Dermis blood vessel endothelial cell (primary cell): Measurements from ENCODE around the gene CIB4. TPM values are rescaled to one million over a fixed set of nuclear protein-coding genes. Genes with fewer than 3 reads are reported as not detected.

Experiments
- DNase-seq: peaks from one replicate; pipeline ENCODE4 v3.0.0; 2010
- total RNA-seq: library from RNA; depleted of rRNA; stranded (reverse); fragments of >200 nt; gene quantifications from 2 replicates; pipeline ENCODE4 v1.2.3, GENCODE V29; 2014

Gene CIB4
- total RNA-seq, 1 donor from 2014 or later = not detected

DNA sequence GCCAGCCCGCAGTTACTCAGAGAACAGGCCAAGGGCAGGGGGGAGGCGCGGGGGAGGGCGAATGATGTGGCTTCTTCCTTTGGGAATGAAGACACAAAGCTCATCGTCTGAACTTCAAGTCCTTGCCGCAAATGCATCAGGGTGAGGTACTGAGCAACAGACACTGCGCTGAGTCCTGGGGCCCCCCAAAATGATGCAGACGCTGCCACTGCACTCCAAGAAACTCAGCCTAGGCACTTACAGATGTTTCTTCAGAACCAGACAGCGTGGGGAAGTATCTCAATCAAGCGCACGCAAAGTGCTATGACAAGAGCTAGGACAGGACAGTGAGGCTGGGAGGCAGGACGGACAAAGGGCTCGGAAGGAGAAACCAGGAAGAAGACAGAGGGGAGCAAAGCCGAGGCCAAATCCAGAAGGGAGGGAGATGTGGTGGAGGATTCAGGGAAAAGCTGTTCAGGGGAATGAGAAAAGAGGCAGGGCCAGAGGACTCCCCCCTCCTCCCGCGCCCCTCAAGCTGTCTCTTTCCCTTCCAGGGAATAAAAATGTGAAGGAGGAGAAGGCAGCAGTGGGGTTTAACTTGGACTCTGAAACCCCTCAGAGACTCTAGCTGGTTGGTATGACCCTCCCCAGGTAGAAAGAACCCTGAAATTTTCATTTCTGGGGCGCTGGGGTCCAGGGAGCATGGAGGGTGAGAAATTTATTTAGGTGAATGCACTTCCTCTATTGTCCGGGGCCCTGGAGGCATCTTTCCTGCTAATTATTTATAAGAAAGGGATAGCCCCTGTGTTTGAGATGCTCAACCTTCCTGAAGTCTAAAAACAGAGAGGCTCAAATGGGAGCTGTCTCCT is 34.9 kb downstream of the CIB4 start:
- DNase-seq = no peak

DNA sequence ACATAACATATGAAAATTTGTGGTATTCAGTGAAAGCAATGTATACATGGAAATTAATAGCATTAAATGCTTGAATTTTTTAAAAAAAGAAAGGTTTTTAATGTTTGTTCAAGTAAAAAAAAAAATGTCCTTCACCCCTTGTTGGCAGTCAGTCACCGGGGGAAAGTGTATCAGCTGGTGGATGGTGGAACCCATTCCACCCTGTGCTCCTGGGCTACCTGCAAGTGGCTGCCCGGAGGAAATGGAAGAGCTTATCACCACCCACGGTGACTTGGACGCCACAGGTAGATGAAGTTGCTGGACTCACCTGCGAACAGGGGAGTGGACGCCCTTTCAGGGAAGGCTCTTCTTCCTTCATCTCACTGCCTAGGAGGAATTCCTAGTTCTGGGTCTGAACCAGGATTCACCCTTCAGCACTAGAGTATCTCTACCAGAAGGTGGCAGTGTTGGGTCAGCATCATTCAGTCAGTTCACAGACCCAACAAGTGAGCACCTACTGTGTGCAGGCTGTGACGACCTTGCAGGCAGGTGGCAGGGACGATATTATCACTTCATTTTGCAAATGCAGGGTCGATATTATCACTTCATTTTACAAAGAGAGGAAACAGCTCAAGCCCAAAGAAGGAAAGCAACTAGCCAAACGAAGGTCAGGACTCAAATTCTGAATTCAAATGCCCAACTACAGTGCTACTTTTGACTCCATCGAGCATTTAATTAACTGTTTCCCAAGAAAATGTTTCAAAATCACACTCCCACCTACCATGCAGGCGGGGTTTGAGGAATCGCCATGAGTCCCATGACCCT is 35.8 kb downstream of the CIB4 start:
- peak; percentile 73 for DNase-seq

DNA sequence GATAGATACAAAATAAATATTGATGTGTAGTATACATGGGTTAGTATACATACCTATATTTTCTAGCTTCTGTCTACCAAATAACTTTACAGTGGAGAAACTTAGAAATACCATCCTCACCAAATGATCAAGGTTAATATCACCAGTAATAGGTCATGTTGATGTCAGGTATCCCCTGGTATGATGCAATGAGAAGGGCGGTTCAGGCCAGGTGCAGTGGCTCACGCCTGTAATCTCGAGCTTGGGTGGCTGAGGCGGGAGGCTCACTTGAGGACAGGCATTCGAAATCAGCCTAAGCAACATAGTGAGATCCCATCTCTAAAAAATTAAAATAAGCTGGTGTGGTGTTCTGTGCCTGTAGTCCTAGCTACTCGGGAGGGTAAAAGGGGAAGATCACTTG is 38.6 kb downstream of the CIB4 start:
- DNase-seq = no peak

GRCh38 chr2:26599387-26599786 is 41.8 kb downstream of the CIB4 start:
- no peak for DNase-seq

DNA sequence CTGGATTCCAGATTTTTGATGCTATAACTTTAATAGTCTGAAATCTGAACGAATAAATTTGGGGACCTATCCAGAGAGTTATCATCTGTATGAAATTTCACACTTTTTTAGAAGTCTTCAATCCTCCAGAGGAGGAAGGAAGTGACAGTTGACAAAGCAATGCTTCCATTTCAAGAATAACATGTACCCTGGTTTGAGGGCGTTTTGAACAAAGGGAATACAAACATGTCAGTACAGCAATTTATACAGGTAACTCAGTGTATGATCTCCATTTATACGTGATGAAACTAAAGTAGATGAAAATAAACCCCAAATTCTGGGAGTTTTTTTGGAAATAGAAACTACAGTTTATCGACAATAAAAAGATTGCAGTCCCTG is 42.2 kb downstream of the CIB4 start:
- no peak for DNase-seq

GRCh38 chr2:26598336-26598995 is 42.7 kb downstream of the CIB4 start:
- DNase-seq = no peak

DNA sequence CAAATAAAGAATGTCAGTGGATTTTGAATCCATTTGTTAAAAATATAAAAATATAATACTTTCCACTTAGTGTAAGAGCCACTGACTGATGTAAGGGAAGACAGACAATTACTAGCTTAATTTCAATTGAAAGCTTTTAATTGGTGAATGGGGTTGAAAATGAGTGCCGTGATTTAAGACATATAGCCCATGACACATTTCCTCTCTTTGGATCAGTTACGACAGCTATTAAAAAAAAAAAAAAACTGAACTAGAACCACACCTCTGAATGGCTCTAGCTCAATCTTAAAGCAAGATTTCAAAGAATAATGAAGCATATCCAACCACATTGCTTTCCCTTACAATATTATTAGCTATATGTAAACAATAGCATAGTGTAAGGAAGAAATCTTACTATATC is 44.0 kb downstream of the CIB4 start:
- peak; percentile 46 for DNase-seq

GRCh38 chr2:26595146-26595545 is 46.0 kb downstream of the CIB4 start:
- no peak for DNase-seq

- DNase-seq = no peak
These were observed 49.3 kb downstream of the CIB4 start for GRCh38 chr2:26591619-26592505.

- DNase-seq = no peak
These were observed 50.1 kb downstream of the CIB4 start for GRCh38 chr2:26590980-26591618.

GRCh38 chr2:26590508-26590907 is 50.7 kb downstream of the CIB4 start:
- no peak for DNase-seq

DNA sequence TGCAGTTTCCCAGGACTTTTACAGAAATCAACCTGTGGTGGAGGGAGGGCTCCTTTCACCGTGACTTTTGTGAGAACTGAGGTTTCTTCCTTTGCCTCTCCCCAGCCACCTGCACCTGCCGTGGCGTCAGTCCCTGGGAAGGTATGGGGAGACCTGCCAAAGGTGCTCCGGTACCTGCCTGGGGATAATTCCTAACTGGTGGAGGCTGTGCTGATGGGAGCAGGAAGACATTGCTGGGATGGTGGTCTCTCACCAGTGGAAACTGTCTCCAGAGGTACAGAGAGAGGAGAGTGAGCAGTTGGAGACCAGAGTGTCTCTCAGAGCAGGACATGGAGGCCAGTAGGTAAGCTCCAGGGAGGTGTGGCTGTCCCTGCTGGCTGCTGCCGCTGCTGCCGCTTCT is 52.6 kb downstream of the CIB4 start:
- no peak for DNase-seq

DNA sequence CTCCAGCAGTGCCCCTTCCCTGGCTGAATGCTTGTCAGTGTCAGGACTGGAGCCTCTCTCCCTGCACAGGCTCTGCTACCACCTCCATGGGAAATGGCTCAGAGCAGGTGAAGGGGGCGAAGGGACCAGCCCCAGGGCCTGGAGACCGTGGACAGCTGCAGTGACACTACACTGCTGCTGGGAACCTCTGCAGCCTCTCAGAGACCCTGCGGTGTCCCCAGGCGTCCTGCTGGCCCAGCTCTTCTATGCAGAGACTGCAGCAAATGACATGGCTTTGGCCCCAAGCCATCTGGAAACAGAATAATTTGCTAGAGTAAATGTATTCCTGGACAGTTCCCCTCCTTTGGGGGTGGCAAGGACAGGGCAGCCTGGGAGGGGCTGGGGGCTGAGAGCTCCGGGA is 53.2 kb downstream of the CIB4 start:
- DNase-seq = no peak

- no peak for DNase-seq
These were observed 55.2 kb downstream of the CIB4 start for GRCh38 chr2:26585966-26586365.

GRCh38 chr2:26585100-26585499 is 56.1 kb downstream of the CIB4 start:
- DNase-seq = no peak

DNA sequence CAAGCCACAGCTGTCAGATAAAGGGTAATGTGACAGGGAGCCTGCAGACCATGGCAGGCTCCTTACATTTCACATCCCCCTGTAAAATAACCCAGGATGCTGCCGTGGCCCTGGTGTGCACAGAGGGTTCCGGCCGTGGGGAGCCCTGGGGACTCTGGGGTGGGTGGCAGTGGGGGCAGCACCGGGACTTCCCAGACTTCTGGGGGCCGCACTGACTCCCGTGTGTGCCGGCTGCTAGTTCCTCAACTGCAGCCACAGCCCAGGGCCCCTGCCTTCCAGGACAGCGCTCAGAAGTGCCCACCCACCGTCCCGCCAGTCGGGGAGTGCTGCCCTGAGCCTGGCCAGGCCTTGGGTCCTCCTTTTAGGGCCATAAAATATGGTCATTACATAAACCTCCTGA is 56.5 kb downstream of the CIB4 start:
- no peak for DNase-seq

DNA sequence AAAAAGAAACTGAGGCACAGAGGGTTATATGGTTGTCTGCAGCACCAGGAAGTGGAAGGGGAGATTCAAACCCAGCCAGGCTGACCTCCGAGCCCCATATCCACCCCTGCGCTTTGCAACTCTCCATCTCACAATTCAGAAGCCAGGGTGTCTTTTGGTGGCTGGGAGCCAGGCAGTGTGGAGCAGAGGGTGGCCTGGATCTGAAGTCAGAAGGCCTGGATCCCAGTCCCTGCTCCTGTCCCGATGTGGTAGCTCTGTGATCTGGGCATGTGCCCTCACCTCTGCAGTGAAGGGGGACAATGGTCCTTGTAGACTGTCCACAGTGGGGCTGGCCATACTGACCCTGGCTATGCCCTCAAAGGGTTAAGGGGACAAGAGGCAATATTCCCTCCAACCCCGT is 57.0 kb downstream of the CIB4 start:
- DNase-seq = no peak

DNA sequence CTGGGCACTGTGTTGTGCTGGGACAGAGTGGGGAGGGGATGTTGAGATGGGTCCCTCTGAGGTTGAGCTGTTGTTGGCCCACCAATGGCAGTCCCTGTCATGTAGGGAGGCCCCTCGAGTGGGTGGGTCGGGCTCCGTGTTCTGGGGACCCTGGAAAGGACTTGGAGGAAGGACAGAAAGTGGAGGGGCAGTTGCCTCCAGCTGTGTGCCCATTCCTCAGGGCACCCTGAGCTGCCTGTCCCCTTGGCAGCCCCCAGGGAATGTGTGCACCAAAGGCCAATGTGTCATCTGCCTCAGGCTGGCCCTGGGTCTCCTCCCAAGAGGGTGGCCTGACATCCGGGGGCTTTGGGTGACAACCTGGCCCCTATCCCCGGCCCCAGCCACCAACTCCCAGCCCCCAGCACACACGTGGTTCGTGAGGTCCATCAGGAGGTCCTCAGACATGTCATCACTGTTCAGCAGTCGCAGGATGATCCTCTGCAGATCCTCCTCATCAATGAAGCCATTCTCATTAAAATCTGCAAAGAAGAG is 57.7 kb downstream of the CIB4 start:
- no peak for DNase-seq

DNA sequence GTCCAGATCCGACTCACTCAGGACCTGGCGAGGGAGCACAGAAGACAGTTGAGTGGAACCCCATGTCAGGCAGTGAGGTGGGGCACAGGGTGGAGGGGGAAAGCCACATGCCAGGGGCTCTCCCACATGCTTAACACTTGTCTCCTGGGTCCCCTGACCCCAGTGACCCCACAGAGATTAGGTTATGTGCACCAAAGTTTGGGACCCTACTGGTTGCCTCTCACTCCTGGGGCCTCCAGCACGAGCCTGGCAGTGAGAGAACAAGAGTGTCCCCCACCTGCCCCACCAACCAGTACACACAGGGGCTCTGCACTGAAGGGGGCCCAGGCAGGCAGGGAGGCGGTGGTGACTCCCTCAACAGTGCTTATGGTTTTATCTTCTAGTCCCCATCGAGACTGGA is 58.3 kb downstream of the CIB4 start:
- no peak for DNase-seq

DNA sequence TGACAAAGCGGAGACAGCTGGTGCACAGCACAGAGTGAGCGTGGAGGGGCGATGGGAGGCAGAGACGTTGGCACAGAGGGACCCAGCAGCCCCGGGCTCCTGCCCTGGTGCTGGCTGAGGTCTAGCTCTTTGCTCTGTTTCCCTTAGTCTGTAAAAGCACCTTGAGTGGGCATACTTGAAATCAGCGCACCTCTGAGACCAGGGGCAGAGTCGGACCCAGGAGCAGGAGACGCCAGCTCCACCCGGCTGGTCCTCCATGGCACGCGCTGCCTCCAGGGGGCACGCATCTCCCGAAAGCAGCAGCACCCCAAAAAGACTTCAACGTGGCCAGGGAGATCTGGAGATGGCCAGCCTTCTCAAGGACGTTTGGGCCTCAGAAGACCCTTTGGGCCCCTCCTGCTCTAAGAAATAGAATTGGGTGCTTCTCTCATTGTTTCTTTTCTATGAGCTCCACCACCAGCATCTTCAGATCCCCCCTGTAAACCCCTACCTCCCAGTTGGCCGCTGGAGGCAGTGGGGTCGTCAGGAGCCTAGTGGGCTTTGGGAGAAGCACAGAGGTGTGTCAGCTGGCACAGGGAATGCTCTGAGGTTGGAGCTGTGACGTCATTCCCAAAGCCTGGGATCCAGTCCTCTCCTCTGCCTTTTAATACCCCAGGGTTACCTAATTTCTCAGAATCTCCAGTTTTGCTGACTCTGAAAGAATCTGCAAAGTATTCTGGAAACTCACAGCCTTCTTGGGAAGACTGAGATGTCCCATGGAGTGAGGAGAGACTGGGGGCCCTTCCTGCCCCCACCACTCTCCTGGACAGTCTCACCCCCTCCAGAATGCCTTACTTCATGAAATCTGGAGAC is 58.9 kb downstream of the CIB4 start:
- no peak for DNase-seq
